Measurements from ENCODE around the gene ADAMTSL4. TPM values are rescaled to one million over a fixed set of nuclear protein-coding genes. Genes with fewer than 3 reads are reported as not detected.

ADAMTSL4 gene
- total and polyA plus RNA-seq, 4 donors, result 5.6 to 12.2 (median 11.5) TPM

- no peaks in the 10 kb centered on the region for H3K27me3 ChIP-seq (ENCODE audit: control insufficient read depth in 4 of 4, insufficient read depth in 4 of 4, low read length in 3 of 4)
- H3K4me3 ChIP-seq (ENCODE audit: low read depth in 1 of 3, low read length in 3 of 3), result peak overlapping the region in 1 of 3 donors; percentile 21
- peaks cover 10 to 38% (median 32%) of the 10 kb centered on the region in 4 donors for H3K4me1 ChIP-seq (ENCODE audit: control insufficient read depth in 4 of 4, insufficient read depth in 4 of 4, low read length in 3 of 4)
- peak overlapping the region; percentile 4 to 100 for H3K27ac ChIP-seq (ENCODE audit: low read depth in 1 of 2, low read length in 2 of 2)
- WGBS, result 71% methylated on average over 28 of the region's 28 CpGs
- H3K36me3 ChIP-seq (ENCODE audit: control insufficient read depth in 4 of 4, insufficient read depth in 3 of 4, low read depth in 1 of 4, low read length in 3 of 4), result peaks cover 0 to 11% (median 4%) of the 10 kb centered on the region in 4 donors
- H3K9ac ChIP-seq (ENCODE audit: low read depth in 1 of 2, low read length in 2 of 2), result no peak overlapping the region
- no peaks in the 10 kb centered on the region for H3K9me3 ChIP-seq (ENCODE audit: control insufficient read depth in 4 of 4, low read length in 3 of 4)
- no peak for TF ChIP-seq TAF1 (conservative IDR thresholded peaks at IDR 0.05)
- peak; percentile 33 for TF ChIP-seq REST (IDR thresholded peaks at IDR 0.05)
- DNase-seq (ENCODE audit: low spot score), result no peak
These were observed 9.8 kb downstream of the ADAMTSL4 start for GRCh38 chr1:150558761-150559655.

GRCh38 chr1:150559656-150560010 lies 10.4 kb downstream of the ADAMTSL4 start:
- H3K9me3 ChIP-seq (ENCODE audit: control insufficient read depth in 4 of 4, low read length in 3 of 4), result no peaks in the 10 kb centered on the region
- H3K27ac ChIP-seq (ENCODE audit: low read depth in 1 of 2, low read length in 2 of 2), result peak overlapping the region; percentile 93 to 100
- H3K36me3 ChIP-seq (ENCODE audit: control insufficient read depth in 4 of 4, insufficient read depth in 3 of 4, low read depth in 1 of 4, low read length in 3 of 4), result peaks cover 0 to 11% (median 4%) of the 10 kb centered on the region in 4 donors
- H3K27me3 ChIP-seq (ENCODE audit: control insufficient read depth in 4 of 4, insufficient read depth in 4 of 4, low read length in 3 of 4), result no peaks in the 10 kb centered on the region
- no peak overlapping the region for H3K9ac ChIP-seq (ENCODE audit: low read depth in 1 of 2, low read length in 2 of 2)
- no peak overlapping the region for H3K4me3 ChIP-seq (ENCODE audit: low read depth in 1 of 3, low read length in 3 of 3)
- 69% methylated on average over 10 of the region's 10 CpGs for WGBS
- TF ChIP-seq ATF3 (IDR thresholded peaks at IDR 0.05), result no peak
- TF ChIP-seq GABPA (IDR thresholded peaks at IDR 0.05 in 1 of 2, conservative IDR thresholded peaks at IDR 0.05 in 1 of 2), result no peak
- no peak for TF ChIP-seq NR2F2 (IDR thresholded peaks at IDR 0.05)
- no peak for TF ChIP-seq CTCF (IDR thresholded peaks at IDR 0.05; ENCODE audit: low read depth, low read length, missing input control)
- no peak for TF ChIP-seq FOXA2 (IDR thresholded peaks at IDR 0.05)
- peaks cover 11 to 45% (median 37%) of the 10 kb centered on the region in 4 donors for H3K4me1 ChIP-seq (ENCODE audit: control insufficient read depth in 4 of 4, insufficient read depth in 4 of 4, low read length in 3 of 4)
- no peak for DNase-seq (ENCODE audit: low spot score)

GRCh38 chr1:150560011-150560438 lies 10.8 kb downstream of the ADAMTSL4 start:
- peak; percentile 85 for DNase-seq (ENCODE audit: low spot score)
- Histone ChIP-seq H3K9me3 (ENCODE audit: control insufficient read depth in 4 of 4, low read length in 3 of 4) (no peaks in the 10 kb centered on the region), H3K9ac (ENCODE audit: low read depth in 1 of 2, low read length in 2 of 2) (no peak overlapping the region), H3K4me3 (ENCODE audit: low read depth in 1 of 3, low read length in 3 of 3) (no peak overlapping the region), H3K27me3 (ENCODE audit: control insufficient read depth in 4 of 4, insufficient read depth in 4 of 4, low read length in 3 of 4) (no peaks in the 10 kb centered on the region), H3K4me1 (ENCODE audit: control insufficient read depth in 4 of 4, insufficient read depth in 4 of 4, low read length in 3 of 4) (peaks cover 11 to 47% (median 40%) of the 10 kb centered on the region in 4 donors), H3K36me3 (ENCODE audit: control insufficient read depth in 4 of 4, insufficient read depth in 3 of 4, low read depth in 1 of 4, low read length in 3 of 4) (peaks cover 0 to 11% (median 4%) of the 10 kb centered on the region in 4 donors), H3K27ac (ENCODE audit: low read depth in 1 of 2, low read length in 2 of 2) (peak overlapping the region; percentile 93 to 100)
- peak in 1 of 2 donors; percentile 36 for TF ChIP-seq RXRA (IDR thresholded peaks at IDR 0.05)
- TF ChIP-seq RAD21 (IDR thresholded peaks at IDR 0.05), result peak; percentile 74 to 86
- TF ChIP-seq YY1 (IDR thresholded peaks at IDR 0.05), result no peak
- peak; percentile 94 for TF ChIP-seq CTCF (IDR thresholded peaks at IDR 0.05; ENCODE audit: low read depth, low read length, missing input control)
- TF ChIP-seq HNF4A (conservative IDR thresholded peaks at IDR 0.05), result no peak
- 7% methylated on average over 9 of the region's 9 CpGs for WGBS

All from liver (tissue), 9 donors.